Measurements from ENCODE around the gene RUNX3.

GRCh38 chr1:24941564-24941963 is 11.5 kb upstream of the RUNX3 start:
- no peak for TF ChIP-seq EZH2 (IDR thresholded peaks at IDR 0.05)
- no peak for TF ChIP-seq CTCF (IDR thresholded peaks at IDR 0.05 in 2 of 3, conservative IDR thresholded peaks at IDR 0.05 in 1 of 3; ENCODE audit: borderline replicate concordance in 1 of 3, insufficient read depth in 1 of 3, low read depth in 2 of 3, low read length in 2 of 3)
